Muscle layer of duodenum (tissue), 2 donors: ENCODE results near the gene PLPP6.

Experiments
- H3K27ac ChIP-seq: one replicate; pipeline ENCODE4 v1.7.0; 2013; ENCODE audit warnings: mild to moderate bottlenecking, low read length
- H3K27me3 ChIP-seq: one replicate; pipeline ENCODE4 v1.7.0; 2013; ENCODE audit warnings: low read depth, mild to moderate bottlenecking, control low read depth, low read length
- H3K36me3 ChIP-seq, 2 donors: one replicate each; pipeline ENCODE4 v1.7.0; 2013; ENCODE audit warnings: low read length in 2 of 2, control low read depth in 1 of 2, mild to moderate bottlenecking in 1 of 2; ENCODE audit not compliant: insufficient read depth in 2 of 2, control insufficient read depth in 1 of 2
- H3K4me1 ChIP-seq, 2 donors: one replicate each; pipeline ENCODE4 v1.7.0; 2013; ENCODE audit warnings: low read length in 2 of 2, mild to moderate bottlenecking in 2 of 2, control low read depth in 1 of 2, moderate library complexity in 1 of 2; ENCODE audit not compliant: insufficient read depth in 2 of 2, control insufficient read depth in 1 of 2
- H3K4me3 ChIP-seq, 2 donors: one replicate each; pipeline ENCODE4 v1.7.0; 2013; ENCODE audit warnings: low read length in 2 of 2, low read depth in 1 of 2, mild to moderate bottlenecking in 1 of 2
- H3K9me3 ChIP-seq, 2 donors: one replicate each; pipeline ENCODE4 v1.7.0; 2013; ENCODE audit warnings: low read length in 2 of 2, control low read depth in 1 of 2, mild to moderate bottlenecking in 1 of 2; ENCODE audit not compliant: control insufficient read depth in 1 of 2
- donor health status: healthy.

The PLPP6 gene

GRCh38 chr9:4662989-4663792 lies 1.1 kb downstream of the PLPP6 start:
- no peaks in the 10 kb centered on the region for H3K36me3 ChIP-seq
- H3K9me3 ChIP-seq: no peaks in the 10 kb centered on the region
- H3K4me3 ChIP-seq: peak overlapping the region; percentile 49 to 82
- H3K27me3 ChIP-seq: no peaks in the 10 kb centered on the region
- H3K4me1 ChIP-seq: peaks cover 20 to 25% of the 10 kb centered on the region in 2 donors
- H3K27ac ChIP-seq: peak overlapping the region; percentile 74

GRCh38 chr9:4663956-4664355 lies 1.9 kb downstream of the PLPP6 start:
- H3K9me3 ChIP-seq: no peaks in the 10 kb centered on the region
- peak overlapping the region in 1 of 2 donors; percentile 37 for H3K4me3 ChIP-seq
- no peaks in the 10 kb centered on the region for H3K27me3 ChIP-seq
- no peaks in the 10 kb centered on the region for H3K36me3 ChIP-seq
- peaks cover 20 to 25% of the 10 kb centered on the region in 2 donors for H3K4me1 ChIP-seq
- H3K27ac ChIP-seq: peak overlapping the region; percentile 74

DNA sequence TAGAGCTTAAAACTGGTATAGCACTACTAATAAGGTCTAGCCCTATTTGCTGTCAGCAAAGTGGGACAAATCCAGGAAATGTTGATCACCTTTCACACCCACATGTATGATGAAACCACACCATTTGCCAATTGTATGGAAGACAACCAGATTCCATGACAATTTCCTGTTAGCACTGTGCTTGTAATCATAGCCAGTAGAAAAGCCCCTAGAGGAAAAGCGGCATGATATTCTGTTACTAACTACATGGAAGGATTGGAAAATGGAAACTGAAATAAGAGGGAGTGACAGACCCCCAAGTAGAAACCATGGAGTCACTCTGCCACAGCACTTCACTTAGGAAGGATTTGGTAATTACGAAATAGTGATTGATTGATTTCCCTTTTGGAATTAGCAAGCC lies 3.3 kb downstream of the PLPP6 start:
- Histone ChIP-seq H3K27ac (peak overlapping the region; percentile 76), H3K4me3 (peak overlapping the region in 1 of 2 donors; percentile 75), H3K9me3 (no peaks in the 10 kb centered on the region), H3K4me1 (peaks cover 20 to 25% of the 10 kb centered on the region in 2 donors), H3K27me3 (no peaks in the 10 kb centered on the region), H3K36me3 (no peaks in the 10 kb centered on the region)

- Histone ChIP-seq H3K4me1 (peaks cover 20 to 25% of the 10 kb centered on the region in 2 donors), H3K27me3 (no peaks in the 10 kb centered on the region), H3K27ac (peak within 1 kb of the TSS; percentile 76), H3K4me3 (peak within 1 kb of the TSS; percentile 62 to 75), H3K9me3 (no peaks in the 10 kb centered on the region), H3K36me3 (no peaks in the 10 kb centered on the region)
Observed at GRCh38 chr9:4666042-4666699, 4.1 kb downstream of the PLPP6 start, which contains the start of gene SPATA6L. TSS of gene SPATA6L (minus strand) at chr9:4666480. CDS start at chr9:4666250, 230 bp downstream.

DNA sequence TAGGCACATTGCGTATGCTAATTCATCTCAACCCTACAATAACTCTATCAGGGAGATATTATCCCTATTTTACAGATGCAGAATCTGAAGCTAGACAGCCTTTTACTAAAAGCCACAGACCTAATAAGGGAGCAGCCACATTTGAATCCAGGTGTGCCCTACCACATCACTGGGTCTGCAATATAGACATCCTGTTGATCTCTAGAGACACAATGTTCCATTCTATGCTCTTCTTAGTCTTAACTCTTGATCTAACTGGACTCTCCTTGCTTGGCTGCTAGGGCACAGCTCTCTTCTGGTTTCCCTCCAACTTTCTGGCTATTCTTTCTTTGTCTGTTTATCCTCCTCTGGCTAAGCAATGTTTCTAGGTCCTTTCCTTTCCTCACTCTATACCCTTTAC lies 5.6 kb downstream of the PLPP6 start:
- Histone ChIP-seq H3K27ac (no peak overlapping the region), H3K4me1 (peaks cover 14 to 20% of the 10 kb centered on the region in 2 donors), H3K4me3 (no peak overlapping the region), H3K36me3 (no peaks in the 10 kb centered on the region), H3K27me3 (no peaks in the 10 kb centered on the region), H3K9me3 (no peaks in the 10 kb centered on the region)

DNA sequence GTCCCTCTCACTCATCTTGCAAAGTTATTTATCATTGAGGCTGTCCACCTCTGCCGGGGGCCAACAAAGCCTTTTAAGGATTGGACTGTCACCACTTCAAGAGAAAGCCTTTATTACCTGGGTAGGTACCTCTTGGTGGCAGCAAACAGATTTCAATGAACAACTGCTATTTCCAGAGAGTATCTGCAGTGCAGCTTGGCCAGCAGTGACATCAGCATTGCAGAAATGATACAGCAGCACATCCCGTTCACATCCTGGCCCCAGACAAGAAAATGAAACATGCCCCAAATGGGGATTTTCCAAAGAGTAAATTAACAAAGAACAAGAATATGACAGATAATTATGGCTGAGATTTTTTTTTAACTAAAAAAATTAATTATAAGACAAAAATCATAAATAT lies 6.5 kb downstream of the PLPP6 start:
- Histone ChIP-seq H3K36me3 (no peaks in the 10 kb centered on the region), H3K27ac (no peak overlapping the region), H3K4me3 (no peak overlapping the region), H3K4me1 (peaks cover 6 to 11% of the 10 kb centered on the region in 2 donors), H3K9me3 (no peaks in the 10 kb centered on the region), H3K27me3 (no peaks in the 10 kb centered on the region)

- no peaks in the 10 kb centered on the region for H3K27me3 ChIP-seq
- no peaks in the 10 kb centered on the region for H3K9me3 ChIP-seq
- H3K36me3 ChIP-seq: no peaks in the 10 kb centered on the region
Observed at GRCh38 chr9:4669890-4670289, 7.8 kb downstream of the PLPP6 start.

GRCh38 chr9:4670591-4670990 lies 8.5 kb downstream of the PLPP6 start:
- Histone ChIP-seq H3K9me3 (no peaks in the 10 kb centered on the region), H3K4me1 (peaks cover 0 to 6% of the 10 kb centered on the region in 2 donors), H3K4me3 (no peak overlapping the region), H3K27me3 (no peaks in the 10 kb centered on the region), H3K36me3 (no peaks in the 10 kb centered on the region), H3K27ac (no peak overlapping the region)

More at GRCh38 chr9:4669890-4670289, 7.8 kb downstream of the PLPP6 start:
- H3K4me1 ChIP-seq: peaks cover 0 to 6% of the 10 kb centered on the region in 2 donors
- no peak overlapping the region for H3K4me3 ChIP-seq
- H3K27ac ChIP-seq: no peak overlapping the region

- Histone ChIP-seq H3K36me3 (no peaks in the 10 kb centered on the region), H3K27me3 (no peaks in the 10 kb centered on the region), H3K4me3 (no peak overlapping the region), H3K9me3 (no peaks in the 10 kb centered on the region), H3K4me1 (peaks cover 0 to 4% of the 10 kb centered on the region in 2 donors), H3K27ac (no peak overlapping the region)
Observed at GRCh38 chr9:4671737-4672136, 9.6 kb downstream of the PLPP6 start.

DNA sequence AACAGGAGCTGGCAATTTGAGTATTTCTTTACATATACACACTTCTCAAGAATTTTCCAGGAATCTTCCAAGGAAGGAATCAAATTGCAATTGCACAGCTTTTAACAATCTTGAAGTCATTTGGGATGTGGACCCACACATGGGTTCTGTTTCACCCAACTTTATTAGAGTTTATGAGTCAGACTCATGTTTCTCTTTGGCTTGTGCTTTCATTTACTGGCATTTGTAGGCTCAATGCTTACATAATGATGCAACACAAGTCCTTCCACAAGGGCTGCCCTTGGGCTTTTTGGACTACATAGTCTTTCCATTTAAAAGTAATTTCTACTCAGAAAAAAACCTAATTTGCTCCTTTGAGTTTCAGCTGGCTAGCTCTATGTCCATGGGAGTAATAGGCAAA lies 12.7 kb downstream of the PLPP6 start:
- H3K9me3 ChIP-seq: no peaks in the 10 kb centered on the region
- H3K27me3 ChIP-seq: no peaks in the 10 kb centered on the region
- H3K4me3 ChIP-seq: no peak overlapping the region
- H3K4me1 ChIP-seq: no peaks in the 10 kb centered on the region
- peaks cover 0 to 7% of the 10 kb centered on the region in 2 donors for H3K36me3 ChIP-seq
- no peak overlapping the region for H3K27ac ChIP-seq

DNA sequence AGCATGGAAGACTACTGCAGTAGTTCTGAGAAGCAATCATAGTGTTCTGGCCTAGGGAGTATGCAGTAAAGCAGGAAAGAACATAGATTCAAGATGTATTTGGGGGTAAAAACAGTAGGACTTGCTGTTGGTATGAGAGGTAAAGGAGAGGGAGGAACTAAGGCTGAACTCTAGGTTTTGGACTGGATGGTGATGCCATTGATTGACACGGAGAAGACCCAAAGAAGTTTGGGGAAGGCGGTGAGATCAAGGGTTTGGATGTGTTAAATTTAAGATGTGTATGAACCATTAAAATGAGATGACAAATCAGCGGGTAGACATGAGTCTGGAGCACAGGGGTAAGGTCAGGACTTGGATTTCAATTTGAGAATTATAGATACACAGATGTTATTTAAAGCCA lies 15.3 kb downstream of the PLPP6 start:
- Histone ChIP-seq H3K4me3 (no peak overlapping the region), H3K27ac (peak overlapping the region; percentile 39), H3K36me3 (peaks cover 0 to 16% of the 10 kb centered on the region in 2 donors), H3K9me3 (no peaks in the 10 kb centered on the region), H3K27me3 (no peaks in the 10 kb centered on the region), H3K4me1 (peaks cover 4 to 8% of the 10 kb centered on the region in 2 donors)
